Subcutaneous abdominal adipose tissue (tissue), 5 donors: ENCODE data around the gene DPP3.

ENCODE experiments used
- H3K27ac ChIP-seq: one replicate; pipeline ENCODE4 v1.7.0; 2013; ENCODE audit warnings: low read depth, mild to moderate bottlenecking, inconsistent platforms, low read length, moderate library complexity
- H3K27me3 ChIP-seq, 5 donors: one replicate each; pipeline ENCODE4 v1.7.0; 2013; ENCODE audit warnings: low read length in 5 of 5, inconsistent platforms in 1 of 5; ENCODE audit not compliant: control insufficient read depth in 5 of 5, insufficient read depth in 4 of 5
- H3K36me3 ChIP-seq, 5 donors: one replicate each; pipeline ENCODE4 v1.7.0; 2013; ENCODE audit warnings: low read length in 5 of 5; ENCODE audit not compliant: control insufficient read depth in 5 of 5, insufficient read depth in 5 of 5
- H3K4me1 ChIP-seq, 5 donors: one replicate each; pipeline ENCODE4 v1.7.0; 2013; ENCODE audit warnings: low read length in 5 of 5, mild to moderate bottlenecking in 3 of 5, moderate library complexity in 1 of 5; ENCODE audit not compliant: control insufficient read depth in 5 of 5, insufficient read depth in 5 of 5
- H3K4me3 ChIP-seq, 5 donors: one replicate each; pipeline ENCODE4 v1.7.0; 2013; ENCODE audit warnings: low read length in 5 of 5, low read depth in 1 of 5
- H3K9ac ChIP-seq, 5 donors: one replicate each; pipeline ENCODE4 v1.7.0; 2013; ENCODE audit warnings: low read length in 5 of 5, mild to moderate bottlenecking in 4 of 5, moderate library complexity in 3 of 5
- H3K9me3 ChIP-seq, 5 donors: one replicate each; pipeline ENCODE4 v1.7.0; 2013; ENCODE audit warnings: low read length in 5 of 5; ENCODE audit not compliant: control insufficient read depth in 5 of 5
- donor health status: healthy.
- donor health status: healthy.
- donor health status: healthy.
- donor health status: healthy.
- donor health status: healthy.

The DPP3 gene

GRCh38 chr11:66548774-66549630 lies 68.8 kb downstream of the DPP3 start:
- Histone ChIP-seq H3K27ac (no peak overlapping the region), H3K27me3 (no peaks in the 10 kb centered on the region), H3K9ac (no peak overlapping the region), H3K4me3 (no peak overlapping the region), H3K36me3 (no peaks in the 10 kb centered on the region), H3K4me1 (peaks cover 0 to 23% (median 23%) of the 10 kb centered on the region in 5 donors), H3K9me3 (no peaks in the 10 kb centered on the region)

GRCh38 chr11:66549696-66550095 lies 69.5 kb downstream of the DPP3 start:
- Histone ChIP-seq H3K9me3 (no peaks in the 10 kb centered on the region), H3K27me3 (peaks cover 0 to 3% (median 0%) of the 10 kb centered on the region in 5 donors), H3K9ac (no peak overlapping the region), H3K36me3 (no peaks in the 10 kb centered on the region), H3K4me1 (peaks cover 0 to 18% (median 16%) of the 10 kb centered on the region in 5 donors), H3K4me3 (no peak overlapping the region), H3K27ac (no peak overlapping the region)

DNA sequence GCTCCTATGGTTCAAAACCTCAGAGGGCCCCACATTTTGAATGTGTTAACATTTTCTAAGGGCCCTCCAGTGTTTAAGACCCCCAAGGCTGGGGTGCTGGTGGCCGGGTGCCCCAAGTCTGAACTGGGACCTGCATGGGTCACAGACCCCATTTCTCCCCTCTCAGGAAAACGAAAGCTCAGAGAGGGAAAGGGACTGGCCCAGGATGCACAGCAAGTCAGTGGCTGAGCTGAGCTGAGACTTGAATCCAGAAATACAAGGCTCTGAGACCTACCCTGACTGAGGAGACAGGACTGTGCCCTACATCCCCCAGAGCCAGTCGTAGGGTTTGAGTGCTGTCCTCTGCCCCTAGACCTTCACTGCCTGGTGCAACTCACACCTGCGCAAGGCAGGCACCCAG lies 70.7 kb downstream of the DPP3 start:
- Histone ChIP-seq H3K4me3 (no peak overlapping the region), H3K27ac (no peak overlapping the region), H3K27me3 (peaks cover 0 to 6% (median 3%) of the 10 kb centered on the region in 5 donors), H3K9ac (no peak overlapping the region), H3K9me3 (no peaks in the 10 kb centered on the region), H3K4me1 (peaks cover 0 to 6% (median 6%) of the 10 kb centered on the region in 5 donors), H3K36me3 (no peaks in the 10 kb centered on the region)

DNA sequence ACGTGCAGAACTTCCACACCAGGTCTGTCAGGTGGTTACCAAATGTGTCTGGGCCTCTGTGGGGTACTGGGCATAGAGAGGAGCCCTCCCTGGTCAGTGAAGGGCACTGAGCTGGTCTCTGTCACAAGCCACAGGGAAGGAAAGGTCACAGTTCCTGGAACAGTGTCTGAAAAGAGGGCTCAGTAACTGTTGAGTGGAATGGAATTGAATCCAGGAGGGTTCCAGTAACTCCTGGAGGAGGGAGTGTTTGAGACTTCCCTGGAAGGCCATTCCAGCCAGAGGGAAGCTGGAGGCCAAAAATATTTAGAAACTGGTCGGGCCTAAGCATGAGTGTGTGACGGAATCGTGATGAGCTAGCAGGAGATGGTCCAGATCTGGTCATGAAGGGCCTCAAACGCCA lies 74.4 kb downstream of the DPP3 start:
- H3K4me3 ChIP-seq = no peak overlapping the region
- H3K4me1 ChIP-seq = peaks cover 0 to 7% (median 5%) of the 10 kb centered on the region in 5 donors
- no peak overlapping the region for H3K27ac ChIP-seq
- no peak overlapping the region for H3K9ac ChIP-seq
- no peaks in the 10 kb centered on the region for H3K9me3 ChIP-seq
- no peaks in the 10 kb centered on the region for H3K36me3 ChIP-seq
- H3K27me3 ChIP-seq = peaks cover 0 to 16% (median 7%) of the 10 kb centered on the region in 5 donors

DNA sequence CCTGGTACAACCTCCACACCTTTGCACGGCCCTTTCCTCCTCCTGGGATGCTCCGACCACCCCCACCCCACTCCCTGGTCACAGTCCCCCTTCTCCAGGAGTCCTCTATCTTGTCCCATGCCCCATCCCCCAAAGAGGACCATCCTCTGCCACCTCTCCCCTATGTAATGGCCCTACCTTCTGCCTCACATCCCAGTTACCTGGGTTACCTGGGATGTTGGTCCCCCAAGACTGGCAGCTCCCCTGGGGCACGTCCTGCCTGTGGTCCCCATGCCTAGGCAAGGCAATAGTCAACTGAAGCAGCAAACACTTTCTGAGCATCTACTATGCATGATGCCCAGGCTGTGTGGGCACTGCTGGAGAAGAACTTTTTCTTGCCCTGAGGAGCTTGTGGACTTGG lies 75.2 kb downstream of the DPP3 start:
- Histone ChIP-seq H3K9me3 (no peaks in the 10 kb centered on the region), H3K27ac (no peak overlapping the region), H3K27me3 (peaks cover 0 to 16% (median 7%) of the 10 kb centered on the region in 5 donors), H3K36me3 (no peaks in the 10 kb centered on the region), H3K4me3 (no peak overlapping the region), H3K4me1 (peaks cover 0 to 7% (median 5%) of the 10 kb centered on the region in 5 donors), H3K9ac (no peak overlapping the region)

DNA sequence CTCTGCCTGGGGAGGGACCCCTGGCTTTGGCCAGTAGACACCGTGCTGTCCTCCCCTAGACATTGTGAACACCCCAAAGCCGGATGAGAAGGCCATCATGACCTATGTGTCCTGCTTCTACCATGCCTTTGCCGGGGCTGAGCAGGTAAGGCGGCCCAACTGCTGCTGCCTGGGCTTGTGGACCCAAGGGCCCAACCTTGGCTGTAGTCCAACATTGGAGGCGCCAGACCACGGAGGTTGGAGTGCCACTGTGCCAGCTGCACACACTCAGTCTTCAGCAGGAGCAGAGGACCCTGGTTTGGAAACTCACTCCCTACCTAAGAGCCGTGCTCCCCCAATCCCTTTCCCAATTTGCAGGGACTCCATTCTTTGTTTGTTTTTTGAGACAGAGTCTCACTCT lies 75.9 kb downstream of the DPP3 start:
- Histone ChIP-seq H3K9me3 (no peaks in the 10 kb centered on the region), H3K9ac (no peak overlapping the region), H3K27ac (no peak overlapping the region), H3K27me3 (peaks cover 0 to 16% (median 7%) of the 10 kb centered on the region in 5 donors), H3K4me1 (peaks cover 0 to 7% (median 5%) of the 10 kb centered on the region in 5 donors), H3K4me3 (no peak overlapping the region), H3K36me3 (no peaks in the 10 kb centered on the region)

GRCh38 chr11:66557733-66558326 lies 77.6 kb downstream of the DPP3 start:
- Histone ChIP-seq H3K9ac (no peak overlapping the region), H3K36me3 (peaks cover 0 to 11% (median 4%) of the 10 kb centered on the region in 5 donors), H3K9me3 (no peaks in the 10 kb centered on the region), H3K4me3 (no peak overlapping the region), H3K27me3 (peaks cover 0 to 16% (median 7%) of the 10 kb centered on the region in 5 donors), H3K27ac (no peak overlapping the region), H3K4me1 (peaks cover 0 to 7% (median 5%) of the 10 kb centered on the region in 5 donors)
